Measurements from ENCODE around the gene GNG2.

Gene GNG2

DNA sequence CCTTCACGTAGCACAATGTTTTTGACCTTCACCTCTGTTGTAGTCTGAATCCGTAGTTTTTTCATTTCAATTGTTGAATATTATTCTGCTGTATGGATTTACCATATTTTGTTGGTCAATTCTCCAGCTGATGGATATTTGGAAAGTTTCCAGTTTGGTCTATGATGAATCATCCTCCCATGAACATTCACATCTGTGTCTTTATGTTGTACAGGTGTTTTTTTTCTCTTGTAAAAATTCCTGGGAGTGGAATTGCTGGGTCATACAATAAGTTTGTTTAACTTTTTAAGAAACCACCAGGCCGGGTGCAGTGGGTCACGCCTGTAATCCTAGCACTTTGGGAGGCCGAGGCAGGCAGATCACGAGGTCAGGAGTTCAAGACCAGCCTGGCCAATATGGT is 36.7 kb upstream of the GNG2 start:
- TF ChIP-seq, protein P1, sequence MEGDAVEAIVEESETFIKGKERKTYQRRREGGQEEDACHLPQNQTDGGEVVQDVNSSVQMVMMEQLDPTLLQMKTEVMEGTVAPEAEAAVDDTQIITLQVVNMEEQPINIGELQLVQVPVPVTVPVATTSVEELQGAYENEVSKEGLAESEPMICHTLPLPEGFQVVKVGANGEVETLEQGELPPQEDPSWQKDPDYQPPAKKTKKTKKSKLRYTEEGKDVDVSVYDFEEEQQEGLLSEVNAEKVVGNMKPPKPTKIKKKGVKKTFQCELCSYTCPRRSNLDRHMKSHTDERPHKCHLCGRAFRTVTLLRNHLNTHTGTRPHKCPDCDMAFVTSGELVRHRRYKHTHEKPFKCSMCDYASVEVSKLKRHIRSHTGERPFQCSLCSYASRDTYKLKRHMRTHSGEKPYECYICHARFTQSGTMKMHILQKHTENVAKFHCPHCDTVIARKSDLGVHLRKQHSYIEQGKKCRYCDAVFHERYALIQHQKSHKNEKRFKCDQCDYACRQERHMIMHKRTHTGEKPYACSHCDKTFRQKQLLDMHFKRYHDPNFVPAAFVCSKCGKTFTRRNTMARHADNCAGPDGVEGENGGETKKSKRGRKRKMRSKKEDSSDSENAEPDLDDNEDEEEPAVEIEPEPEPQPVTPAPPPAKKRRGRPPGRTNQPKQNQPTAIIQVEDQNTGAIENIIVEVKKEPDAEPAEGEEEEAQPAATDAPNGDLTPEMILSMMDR (IDR thresholded peaks at IDR 0.05; ENCODE audit: borderline replicate concordance, insufficient read depth, low read depth, low read length): no peak
- H3K4me3 ChIP-seq (ENCODE audit: low read depth, low read length): no peak overlapping the region

DNA sequence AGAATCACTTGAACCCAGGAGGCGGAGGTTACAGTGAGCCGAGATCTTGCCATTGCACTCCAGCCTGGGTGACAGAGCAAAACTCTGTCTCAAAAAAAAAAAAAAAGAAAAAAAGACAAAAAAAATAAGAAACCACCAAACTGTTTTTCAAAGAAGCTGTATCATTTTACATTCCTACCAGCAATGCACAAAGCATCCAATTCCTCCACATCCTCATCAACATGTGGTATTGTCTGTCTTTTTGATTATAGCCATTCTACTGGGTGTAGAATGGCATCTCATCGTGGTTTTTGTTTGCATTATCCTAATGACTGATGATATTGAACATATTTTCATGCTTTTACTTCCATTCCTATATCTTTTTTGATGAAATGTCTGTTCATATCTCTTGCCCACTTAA is 36.2 kb upstream of the GNG2 start:
- TF ChIP-seq, protein P1 (IDR thresholded peaks at IDR 0.05; ENCODE audit: borderline replicate concordance, insufficient read depth, low read depth, low read length): no peak
- no peak overlapping the region for H3K4me3 ChIP-seq (ENCODE audit: low read depth, low read length)

DNA sequence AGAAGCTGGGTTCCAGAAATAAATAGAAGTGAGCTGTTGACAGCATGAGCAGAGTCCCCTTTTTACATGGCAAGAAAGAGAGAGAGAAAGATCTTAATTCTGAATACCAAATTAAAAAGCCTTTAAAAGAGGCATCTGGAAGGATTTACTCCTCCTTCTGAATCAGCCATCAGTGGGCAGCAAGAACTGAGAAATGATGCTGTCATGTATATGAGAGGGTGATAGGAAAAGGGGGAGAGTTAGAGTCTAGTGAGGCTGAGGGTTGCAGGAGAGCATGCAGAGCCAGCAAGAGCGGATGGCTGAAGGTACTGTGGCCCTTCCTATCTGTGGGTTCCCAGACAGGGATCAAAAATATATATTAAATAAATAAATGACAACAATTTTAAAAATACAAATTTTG is 34.5 kb upstream of the GNG2 start:
- TF ChIP-seq, protein P1 (IDR thresholded peaks at IDR 0.05; ENCODE audit: borderline replicate concordance, insufficient read depth, low read depth, low read length): no peak
- H3K4me3 ChIP-seq (ENCODE audit: low read depth, low read length): no peak overlapping the region

DNA sequence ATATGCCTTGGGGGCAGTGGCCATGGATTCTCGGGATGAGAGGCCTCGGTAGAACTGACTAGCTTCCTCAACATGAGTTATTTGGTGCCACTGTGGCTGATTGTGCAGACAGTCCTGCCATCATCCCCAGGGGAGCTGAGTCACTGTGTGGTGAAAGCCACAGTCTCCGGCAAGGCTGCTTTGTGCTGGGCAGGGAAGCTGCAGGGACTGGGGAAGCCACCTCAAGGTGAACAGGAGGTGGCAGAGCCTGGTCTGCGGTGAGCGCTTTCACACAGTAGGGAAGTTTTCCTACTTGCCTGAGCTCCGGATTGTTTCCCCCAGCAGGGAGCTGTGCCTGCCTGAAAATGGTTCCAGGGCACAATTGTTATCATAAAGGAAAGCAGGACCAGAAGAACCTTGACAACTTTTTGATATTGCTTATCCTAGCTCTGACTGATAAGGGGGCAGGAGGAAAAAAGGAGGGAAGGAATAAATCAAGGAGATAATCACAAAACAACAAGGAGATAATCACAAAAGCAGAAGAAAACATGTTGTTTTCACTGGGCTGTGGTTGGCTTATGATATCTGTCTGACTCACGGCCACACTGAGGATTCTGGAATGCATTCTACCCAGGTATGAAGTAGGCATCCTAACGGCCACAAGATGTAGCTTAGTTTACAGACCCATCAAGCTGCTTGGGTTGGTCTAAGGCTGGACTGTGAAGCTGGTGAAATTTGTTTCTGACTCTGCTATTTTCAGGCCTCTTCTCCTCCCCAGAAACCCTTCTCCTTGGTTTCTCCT is 32.2 kb upstream of the GNG2 start:
- TF ChIP-seq, protein P1 (IDR thresholded peaks at IDR 0.05; ENCODE audit: borderline replicate concordance, insufficient read depth, low read depth, low read length): no peak
- no peak overlapping the region for H3K4me3 ChIP-seq (ENCODE audit: low read depth, low read length)

DNA sequence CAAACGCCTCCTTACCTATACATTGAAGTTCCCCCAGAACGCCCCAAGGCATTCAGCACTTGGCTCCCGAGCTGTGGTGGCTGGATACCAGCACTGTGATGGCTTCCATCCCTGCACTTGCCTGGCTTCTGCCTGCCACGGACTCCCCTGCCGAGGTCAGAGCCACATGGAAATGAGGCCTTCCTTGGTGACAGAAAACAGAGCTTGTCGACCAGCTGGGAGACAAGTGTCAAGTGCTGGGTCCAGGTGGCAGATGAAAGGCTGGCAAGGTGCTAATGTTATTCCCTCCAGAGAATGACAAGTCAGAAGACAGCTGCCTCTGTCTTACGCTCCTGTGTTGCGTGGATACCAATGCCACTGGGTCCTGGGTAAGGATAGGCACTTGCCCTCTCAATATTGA is 26.2 kb upstream of the GNG2 start:
- TF ChIP-seq, protein P1 (IDR thresholded peaks at IDR 0.05; ENCODE audit: borderline replicate concordance, insufficient read depth, low read depth, low read length): no peak
- no peak overlapping the region for H3K4me3 ChIP-seq (ENCODE audit: low read depth, low read length)

DNA sequence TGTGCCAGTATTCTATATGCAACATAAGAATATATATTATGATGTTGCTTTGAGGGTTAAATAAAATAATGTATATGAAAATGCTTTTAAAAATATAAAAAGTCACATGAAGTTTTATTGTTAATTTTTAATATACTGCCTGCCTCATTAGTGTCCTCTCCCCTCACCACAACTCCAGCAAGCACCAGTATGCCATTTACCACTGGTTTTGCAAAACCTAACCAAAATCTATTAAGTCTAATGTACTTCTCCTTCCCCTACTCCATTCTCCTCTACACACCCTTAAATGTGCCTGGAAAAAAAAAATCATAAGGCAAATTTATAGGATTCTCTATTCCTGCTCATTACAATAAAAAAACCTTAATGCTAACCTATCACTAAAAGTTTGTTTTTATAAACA is 24.0 kb upstream of the GNG2 start:
- H3K4me3 ChIP-seq (ENCODE audit: low read depth, low read length): no peak overlapping the region
- TF ChIP-seq, protein P1 (IDR thresholded peaks at IDR 0.05; ENCODE audit: borderline replicate concordance, insufficient read depth, low read depth, low read length): no peak

Data from GM12875 (cell line).